ENCODE results near the gene EIF5A.

DNA sequence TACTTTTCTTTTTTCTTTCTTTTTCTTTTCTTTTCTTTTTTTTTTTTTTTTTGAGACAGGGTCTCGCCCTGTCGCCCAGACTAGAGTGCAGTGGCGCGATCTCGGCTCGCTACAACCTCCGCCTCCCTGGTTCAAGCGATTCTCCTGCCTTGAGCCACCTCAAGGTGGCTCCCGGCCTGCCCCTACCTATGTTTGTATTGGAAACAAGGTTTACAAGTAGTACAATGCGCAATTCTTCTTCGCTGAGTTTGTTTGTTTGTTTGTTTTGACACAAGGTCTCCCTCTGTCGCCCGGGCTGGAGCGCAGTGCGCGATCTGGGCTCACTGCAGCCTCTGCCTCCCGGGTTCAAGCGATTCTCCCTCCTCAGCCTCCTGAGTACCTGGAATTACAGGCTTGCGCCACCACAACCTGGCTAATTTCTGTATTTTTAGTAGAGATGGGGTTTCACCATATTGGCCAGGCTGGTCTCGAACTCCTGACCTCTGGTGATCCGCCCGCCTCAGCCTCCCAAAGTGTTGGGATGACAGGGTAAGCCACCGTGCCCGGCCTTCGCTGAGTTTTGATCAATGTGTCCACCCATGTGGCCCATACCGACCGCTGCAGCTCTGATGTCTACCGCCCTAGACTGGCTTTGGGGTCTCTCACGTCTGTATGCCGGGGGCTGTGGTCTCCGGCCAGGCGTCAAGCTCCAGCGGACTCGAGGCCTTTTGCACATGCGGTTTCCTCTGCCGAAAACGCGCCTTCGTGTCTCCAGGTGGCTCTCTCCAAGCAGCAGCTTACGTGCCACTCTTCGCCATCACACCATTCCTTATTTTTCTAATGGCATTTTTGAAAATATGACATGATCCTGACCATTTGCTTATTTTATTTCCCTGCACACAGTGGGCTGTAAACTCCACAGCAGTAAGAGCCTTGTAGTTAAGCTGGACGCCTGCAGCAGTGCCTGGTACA, 11.9 kb upstream of the EIF5A start:
- TF ChIP-seq EP300 (IDR thresholded peaks at IDR 0.05) (no peak), POLR2A (IDR thresholded peaks at IDR 0.05) (no peak)
